ENCODE results near the gene HMGN3. TPM values are rescaled to one million over a fixed set of nuclear protein-coding genes. Genes with fewer than 3 reads are reported as not detected.

Gene HMGN3
- total and polyA plus RNA-seq, 2 donors (not counting 3 experiments of a cell fraction or from before 2014, with no cell fraction given), result 40.1 to 75.1 TPM

DNA sequence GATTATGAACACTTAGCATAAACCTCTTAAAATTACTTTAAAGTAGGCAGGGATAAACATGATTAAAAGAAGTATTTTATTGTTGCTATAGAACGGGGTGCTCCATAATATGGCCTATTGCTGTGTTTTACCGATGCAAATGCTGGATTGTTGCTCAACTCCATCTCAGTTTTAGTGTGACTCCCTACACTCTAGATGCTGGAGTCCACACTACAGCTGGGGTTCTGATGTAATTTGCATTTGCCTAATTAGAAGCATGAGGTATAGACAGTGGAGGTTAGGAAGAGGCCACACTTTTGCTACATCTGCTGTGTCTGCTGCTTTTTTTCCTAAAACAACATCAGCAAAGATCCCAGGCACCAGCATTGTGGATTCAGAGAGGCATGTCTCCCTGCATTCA lies 6.7 kb upstream of the HMGN3 start:
- FAIRE-seq, result no peak
- no peak for DNase-seq (ENCODE audit: low read depth, low spot score)
- Histone ChIP-seq H3K9ac (replicated peaks; ENCODE audit: extremely low read depth, insufficient read depth, low read length) (no peak overlapping the region), H3K27me3 (ENCODE audit: control insufficient read depth in 2 of 2, insufficient read depth in 2 of 2, low read length in 2 of 2) (no peaks in the 10 kb centered on the region), H3K36me3 (ENCODE audit: control insufficient read depth in 2 of 2, extremely low read depth in 1 of 2, insufficient read depth in 2 of 2, low read length in 2 of 2) (no peaks in the 10 kb centered on the region), H3K79me2 (ENCODE audit: control insufficient read depth, insufficient read depth, low read length) (no peaks in the 10 kb centered on the region), H3K9me3 (replicated peaks; ENCODE audit: control insufficient read depth, insufficient read depth, low read length) (no peaks in the 10 kb centered on the region), H2AFZ (ENCODE audit: low read depth, low read length) (no peak overlapping the region), H3K9me1 (replicated peaks; ENCODE audit: control insufficient read depth, extremely low read depth, insufficient read depth, low read length) (no peaks in the 10 kb centered on the region), H3K4me3 (replicated peaks in 1 of 3; ENCODE audit: insufficient read depth in 1 of 3, low read depth in 1 of 3, low read length in 3 of 3) (no peak overlapping the region), H4K20me1 (replicated peaks; ENCODE audit: control insufficient read depth, extremely low read depth, insufficient read depth, low read length) (no peaks in the 10 kb centered on the region), H3K4me2 (ENCODE audit: insufficient read depth, low read length) (no peak overlapping the region), H3K4me1 (ENCODE audit: control insufficient read depth, extremely low read depth, insufficient read depth, low read length) (no peaks in the 10 kb centered on the region), H3K27ac (ENCODE audit: insufficient read depth, low read depth, low read length) (no peak overlapping the region)
- no TSS peak for BruUV-seq (replicated peaks)
- CTCF ChIA-PET, result no interaction called here
- dilution Hi-C loops (cut with MboI; ENCODE audit: extremely low pct_ligation_motif_present, low sequenced_read_pairs), result no loop called here
- no peak for TF ChIP-seq FOS (IDR thresholded peaks at IDR 0.05; ENCODE audit: borderline replicate concordance, insufficient read depth, low read length)
- TF ChIP-seq, protein P1, sequence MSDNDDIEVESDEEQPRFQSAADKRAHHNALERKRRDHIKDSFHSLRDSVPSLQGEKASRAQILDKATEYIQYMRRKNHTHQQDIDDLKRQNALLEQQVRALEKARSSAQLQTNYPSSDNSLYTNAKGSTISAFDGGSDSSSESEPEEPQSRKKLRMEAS (IDR thresholded peaks at IDR 0.05; ENCODE audit: insufficient read depth, insufficient read length), result no peak
- no peak for TF ChIP-seq EZH2 (IDR thresholded peaks at IDR 0.05; ENCODE audit: borderline replicate concordance, low read depth, low read length, severe bottlenecking)
- no peak for TF ChIP-seq JUN (IDR thresholded peaks at IDR 0.05; ENCODE audit: borderline replicate concordance, insufficient read depth, insufficient read length, low read depth)
- TF ChIP-seq, protein P2, sequence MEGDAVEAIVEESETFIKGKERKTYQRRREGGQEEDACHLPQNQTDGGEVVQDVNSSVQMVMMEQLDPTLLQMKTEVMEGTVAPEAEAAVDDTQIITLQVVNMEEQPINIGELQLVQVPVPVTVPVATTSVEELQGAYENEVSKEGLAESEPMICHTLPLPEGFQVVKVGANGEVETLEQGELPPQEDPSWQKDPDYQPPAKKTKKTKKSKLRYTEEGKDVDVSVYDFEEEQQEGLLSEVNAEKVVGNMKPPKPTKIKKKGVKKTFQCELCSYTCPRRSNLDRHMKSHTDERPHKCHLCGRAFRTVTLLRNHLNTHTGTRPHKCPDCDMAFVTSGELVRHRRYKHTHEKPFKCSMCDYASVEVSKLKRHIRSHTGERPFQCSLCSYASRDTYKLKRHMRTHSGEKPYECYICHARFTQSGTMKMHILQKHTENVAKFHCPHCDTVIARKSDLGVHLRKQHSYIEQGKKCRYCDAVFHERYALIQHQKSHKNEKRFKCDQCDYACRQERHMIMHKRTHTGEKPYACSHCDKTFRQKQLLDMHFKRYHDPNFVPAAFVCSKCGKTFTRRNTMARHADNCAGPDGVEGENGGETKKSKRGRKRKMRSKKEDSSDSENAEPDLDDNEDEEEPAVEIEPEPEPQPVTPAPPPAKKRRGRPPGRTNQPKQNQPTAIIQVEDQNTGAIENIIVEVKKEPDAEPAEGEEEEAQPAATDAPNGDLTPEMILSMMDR (IDR thresholded peaks at IDR 0.05; ENCODE audit: extremely low read depth in 1 of 2, insufficient read depth in 1 of 2, low read depth in 1 of 2, low read length in 2 of 2), result no peak
- TF ChIP-seq GATA2 (IDR thresholded peaks at IDR 0.05; ENCODE audit: insufficient read depth, insufficient read length, low read depth, low read length), result no peak
- TF ChIP-seq POLR2A (IDR thresholded peaks at IDR 0.05; ENCODE audit: low read depth, low read length), result no peak
- no peak for TF ChIP-seq MYC (IDR thresholded peaks at IDR 0.05; ENCODE audit: low read depth, low read length)
- TF ChIP-seq POLR2AphosphoS5 (IDR thresholded peaks at IDR 0.05; ENCODE audit: insufficient read depth, low read depth, low read length), result no peak
- intact Hi-C loops (cut with micrococcal nuclease), result no loop called here
- POLR2A ChIA-PET, result no interaction called here
